Prostate gland (tissue), 2 donors: ENCODE measurements around the gene ZNF318.

Experiments
- POLR2A ChIP-seq: fragments of 450-650 bp; IDR thresholded peaks from one replicate; pipeline ENCODE4 v1.6.1; 2016; ENCODE audit warnings: antibody characterized with exemption, mild to moderate bottlenecking
- POLR2AphosphoS5 ChIP-seq: sonication (generic); formaldehyde crosslinking; IDR thresholded peaks from one replicate; pipeline ENCODE4 v1.6.1; 2017; ENCODE audit warnings: antibody characterized with exemption
- TF ChIP-seq, protein P1 (sequence below), 4 experiments: fragments of 200-600 bp in 2 of 4; fragments of 450-650 bp in 2 of 4; sonication (generic) in 2 of 4; IDR thresholded peaks; 1 replicate in 3 of 4; 2 replicates in 1 of 4; pipeline ENCODE4 v1.5.1; 2016 to 2019; ENCODE audit warnings: antibody characterized with exemption in 4 of 4, mild to moderate bottlenecking in 2 of 4, moderate library complexity in 2 of 4

GRCh38 chr6:43293698-43294097, 75.7 kb downstream of the ZNF318 start:
- TF ChIP-seq, protein P1, sequence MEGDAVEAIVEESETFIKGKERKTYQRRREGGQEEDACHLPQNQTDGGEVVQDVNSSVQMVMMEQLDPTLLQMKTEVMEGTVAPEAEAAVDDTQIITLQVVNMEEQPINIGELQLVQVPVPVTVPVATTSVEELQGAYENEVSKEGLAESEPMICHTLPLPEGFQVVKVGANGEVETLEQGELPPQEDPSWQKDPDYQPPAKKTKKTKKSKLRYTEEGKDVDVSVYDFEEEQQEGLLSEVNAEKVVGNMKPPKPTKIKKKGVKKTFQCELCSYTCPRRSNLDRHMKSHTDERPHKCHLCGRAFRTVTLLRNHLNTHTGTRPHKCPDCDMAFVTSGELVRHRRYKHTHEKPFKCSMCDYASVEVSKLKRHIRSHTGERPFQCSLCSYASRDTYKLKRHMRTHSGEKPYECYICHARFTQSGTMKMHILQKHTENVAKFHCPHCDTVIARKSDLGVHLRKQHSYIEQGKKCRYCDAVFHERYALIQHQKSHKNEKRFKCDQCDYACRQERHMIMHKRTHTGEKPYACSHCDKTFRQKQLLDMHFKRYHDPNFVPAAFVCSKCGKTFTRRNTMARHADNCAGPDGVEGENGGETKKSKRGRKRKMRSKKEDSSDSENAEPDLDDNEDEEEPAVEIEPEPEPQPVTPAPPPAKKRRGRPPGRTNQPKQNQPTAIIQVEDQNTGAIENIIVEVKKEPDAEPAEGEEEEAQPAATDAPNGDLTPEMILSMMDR (IDR thresholded peaks at IDR 0.05) = no peak
- TF ChIP-seq POLR2A (no peak), POLR2AphosphoS5 (no peak)
